ENCODE measurements around the gene ATP2C2.

- TF ChIP-seq CTCF (IDR thresholded peaks at IDR 0.05; ENCODE audit: low read length) = no peak
- no peak for TF ChIP-seq EZH2 (optimal IDR thresholded peaks at IDR 0.05; ENCODE audit: low read depth, low read length)
Observed at GRCh38 chr16:84340325-84341040, 27.9 kb upstream of the ATP2C2 start.
